HG02943 (cell line): ENCODE data around the gene RGS1.
"Not testable (repeated sequence)": the region's sequence is repeated elsewhere in the genome, so short reads cannot be mapped to it uniquely, and the experiment has no call there.

Experiments
- ATAC-seq: cut with Tn5 transposase; IDR thresholded peaks from one replicate; pipeline ENCODE4 v1.9.1; 2021; ENCODE audit warnings: mild to moderate bottlenecking, low read depth, moderate library complexity; ENCODE audit not compliant: unreplicated experiment

The RGS1 gene

GRCh38 chr1:192575499-192576189, at the start of gene RGS1:
TSS of gene RGS1 (plus strand) at chr1:192575773. CDS start at chr1:192575793, 20 bp downstream.
- ATAC-seq: peak; percentile 84

GRCh38 chr1:192527111-192527795, 48.3 kb upstream of the RGS1 start:
- ATAC-seq: no peak

GRCh38 chr1:192527950-192528349, 47.6 kb upstream of the RGS1 start:
- no peak for ATAC-seq

GRCh38 chr1:192529031-192529755, 46.4 kb upstream of the RGS1 start:
- ATAC-seq: no peak

- no peak for ATAC-seq
Observed at GRCh38 chr1:192529811-192530210, 45.8 kb upstream of the RGS1 start.

- peak; percentile 97 for ATAC-seq
Observed at GRCh38 chr1:192530254-192530653, 45.3 kb upstream of the RGS1 start.

GRCh38 chr1:192531037-192531703, 44.4 kb upstream of the RGS1 start:
- not testable (repeated sequence) for ATAC-seq

GRCh38 chr1:192534666-192535065, 40.9 kb upstream of the RGS1 start:
- no peak for ATAC-seq

GRCh38 chr1:192535916-192536664, 39.5 kb upstream of the RGS1 start:
- ATAC-seq: no peak

GRCh38 chr1:192538407-192539296, 36.9 kb upstream of the RGS1 start:
- ATAC-seq: peak; percentile 79

GRCh38 chr1:192539297-192540092, 36.1 kb upstream of the RGS1 start:
- peak; percentile 3 for ATAC-seq

- ATAC-seq: no peak
Observed at GRCh38 chr1:192543445-192543844, 32.1 kb upstream of the RGS1 start.

GRCh38 chr1:192545896-192546521, 29.6 kb upstream of the RGS1 start:
- ATAC-seq: peak; percentile 58

- ATAC-seq: no peak
Observed at GRCh38 chr1:192546596-192547190, 28.9 kb upstream of the RGS1 start.

- no peak for ATAC-seq
Observed at GRCh38 chr1:192547501-192547900, 28.1 kb upstream of the RGS1 start.

GRCh38 chr1:192549937-192550336, 25.6 kb upstream of the RGS1 start:
- ATAC-seq: no peak

GRCh38 chr1:192550922-192551534, 24.5 kb upstream of the RGS1 start:
- peak; percentile 42 for ATAC-seq
